ENCODE results near the gene LEUTX. TPM values are rescaled to one million over a fixed set of nuclear protein-coding genes. Genes with fewer than 3 reads are reported as not detected.

LEUTX gene
- total and polyA plus RNA-seq, 3 donors from 2014 or later = not detected

DNA sequence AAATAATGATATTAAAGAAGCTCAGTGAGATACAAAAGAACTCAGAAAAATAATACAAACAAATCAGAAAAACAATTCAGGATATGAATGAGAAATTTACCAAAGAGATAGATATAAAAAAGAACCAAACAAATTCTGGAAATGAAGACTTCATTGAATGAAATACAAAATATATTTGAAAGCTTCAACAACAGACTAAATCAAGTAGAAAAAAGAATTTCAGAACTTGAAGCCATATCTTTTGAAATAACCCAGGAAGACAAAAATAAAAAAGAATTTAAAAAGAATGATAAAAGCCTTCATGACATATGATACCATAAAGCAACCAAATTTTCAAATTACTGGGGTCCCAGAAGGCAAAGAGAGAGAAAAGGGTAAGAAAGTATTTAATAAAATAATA, 9.6 kb downstream of the LEUTX start:
- Histone ChIP-seq H3K9me3 (no peaks in the 10 kb centered on the region), H3K4me1 (no peaks in the 10 kb centered on the region), H3K27ac (no peak overlapping the region), H3K27me3 (no peaks in the 10 kb centered on the region), H3K36me3 (ENCODE audit: low read depth, missing control alignments) (no peaks in the 10 kb centered on the region), H3K4me3 (no peak overlapping the region)
- intact Hi-C loops (cut with DNase I; ENCODE audit: low total_unique reads) = no loop called here
- TF ChIP-seq, protein P1, sequence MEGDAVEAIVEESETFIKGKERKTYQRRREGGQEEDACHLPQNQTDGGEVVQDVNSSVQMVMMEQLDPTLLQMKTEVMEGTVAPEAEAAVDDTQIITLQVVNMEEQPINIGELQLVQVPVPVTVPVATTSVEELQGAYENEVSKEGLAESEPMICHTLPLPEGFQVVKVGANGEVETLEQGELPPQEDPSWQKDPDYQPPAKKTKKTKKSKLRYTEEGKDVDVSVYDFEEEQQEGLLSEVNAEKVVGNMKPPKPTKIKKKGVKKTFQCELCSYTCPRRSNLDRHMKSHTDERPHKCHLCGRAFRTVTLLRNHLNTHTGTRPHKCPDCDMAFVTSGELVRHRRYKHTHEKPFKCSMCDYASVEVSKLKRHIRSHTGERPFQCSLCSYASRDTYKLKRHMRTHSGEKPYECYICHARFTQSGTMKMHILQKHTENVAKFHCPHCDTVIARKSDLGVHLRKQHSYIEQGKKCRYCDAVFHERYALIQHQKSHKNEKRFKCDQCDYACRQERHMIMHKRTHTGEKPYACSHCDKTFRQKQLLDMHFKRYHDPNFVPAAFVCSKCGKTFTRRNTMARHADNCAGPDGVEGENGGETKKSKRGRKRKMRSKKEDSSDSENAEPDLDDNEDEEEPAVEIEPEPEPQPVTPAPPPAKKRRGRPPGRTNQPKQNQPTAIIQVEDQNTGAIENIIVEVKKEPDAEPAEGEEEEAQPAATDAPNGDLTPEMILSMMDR (IDR thresholded peaks at IDR 0.05) = no peak
- no peak for TF ChIP-seq POLR2A (IDR thresholded peaks at IDR 0.05)
- no peak for DNase-seq

DNA sequence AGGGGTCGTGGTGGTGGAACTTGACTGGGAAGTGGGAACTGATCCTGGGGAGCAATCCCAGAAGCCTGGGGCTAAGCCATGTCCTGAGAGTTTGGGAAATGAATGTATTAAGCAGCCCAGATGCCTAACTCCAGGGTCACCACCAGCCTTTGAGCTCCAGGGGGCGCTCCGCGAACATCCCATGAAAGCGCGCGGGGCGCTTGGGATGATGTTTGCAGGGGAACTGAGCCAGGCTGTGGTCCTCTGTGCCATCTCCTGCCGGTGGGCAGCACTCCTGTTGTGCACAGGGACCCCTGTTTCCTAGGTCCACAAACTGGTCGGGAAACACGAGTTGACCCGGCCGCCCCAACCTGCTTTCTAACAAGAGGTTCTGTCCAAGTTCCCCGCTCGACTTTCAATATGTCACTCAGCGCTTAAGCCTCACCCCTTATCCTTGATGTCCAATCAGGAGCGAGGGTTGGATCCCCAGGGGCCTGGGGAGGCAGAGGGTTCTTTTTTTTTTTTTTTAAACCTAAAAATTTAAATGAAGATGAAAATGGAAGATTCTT, 14.4 kb downstream of the LEUTX start:
- intact Hi-C loops (cut with DNase I; ENCODE audit: low total_unique reads) = no loop called here
- H3K4me3 ChIP-seq = peak overlapping the region in 1 of 2 donors; percentile 59
- TF ChIP-seq POLR2A (IDR thresholded peaks at IDR 0.05) = no peak
- TF ChIP-seq, protein P1 (IDR thresholded peaks at IDR 0.05) = peak; percentile 69 to 86 (median 78)
- no peak overlapping the region for H3K27ac ChIP-seq
- no peaks in the 10 kb centered on the region for H3K9me3 ChIP-seq
- 0% methylated on average over 15 to 17 of the region's 17 CpGs for WGBS, 2 donors
- no peaks in the 10 kb centered on the region for H3K36me3 ChIP-seq (ENCODE audit: low read depth, missing control alignments)
- peak; percentile 88 for DNase-seq
- no peaks in the 10 kb centered on the region for H3K27me3 ChIP-seq
- no peaks in the 10 kb centered on the region for H3K4me1 ChIP-seq

DNA sequence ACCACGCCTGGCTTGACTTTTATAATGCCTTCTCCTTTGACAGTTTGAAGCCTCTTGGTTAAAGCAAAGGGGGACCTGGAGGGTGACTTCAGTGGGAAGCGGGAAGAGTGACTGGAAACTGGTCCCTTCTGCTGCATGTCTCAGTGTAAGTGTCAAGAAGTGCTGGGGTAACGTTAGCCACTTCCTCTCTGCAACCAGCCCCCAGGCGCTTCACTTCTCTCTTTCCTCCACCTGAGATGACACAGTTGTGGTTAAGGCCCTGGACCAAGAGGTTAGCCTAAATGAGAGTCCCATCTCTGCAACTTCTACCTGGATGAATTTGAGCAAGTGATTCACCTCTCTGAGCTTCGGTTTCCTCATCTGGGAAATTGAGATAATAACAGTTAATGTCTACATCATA, 16.3 kb downstream of the LEUTX start:
- intact Hi-C loops (cut with DNase I; ENCODE audit: low total_unique reads) = no loop called here
- DNase-seq = no peak
- Histone ChIP-seq H3K36me3 (ENCODE audit: low read depth, missing control alignments) (no peaks in the 10 kb centered on the region), H3K9me3 (no peaks in the 10 kb centered on the region), H3K27me3 (no peaks in the 10 kb centered on the region), H3K4me1 (no peaks in the 10 kb centered on the region), H3K27ac (no peak overlapping the region), H3K4me3 (no peak overlapping the region)
- no peak for TF ChIP-seq POLR2A (IDR thresholded peaks at IDR 0.05)
- TF ChIP-seq, protein P1 (IDR thresholded peaks at IDR 0.05) = no peak
- 48 to 70% methylated on average over 5 of the region's 5 CpGs for WGBS, 2 donors

DNA sequence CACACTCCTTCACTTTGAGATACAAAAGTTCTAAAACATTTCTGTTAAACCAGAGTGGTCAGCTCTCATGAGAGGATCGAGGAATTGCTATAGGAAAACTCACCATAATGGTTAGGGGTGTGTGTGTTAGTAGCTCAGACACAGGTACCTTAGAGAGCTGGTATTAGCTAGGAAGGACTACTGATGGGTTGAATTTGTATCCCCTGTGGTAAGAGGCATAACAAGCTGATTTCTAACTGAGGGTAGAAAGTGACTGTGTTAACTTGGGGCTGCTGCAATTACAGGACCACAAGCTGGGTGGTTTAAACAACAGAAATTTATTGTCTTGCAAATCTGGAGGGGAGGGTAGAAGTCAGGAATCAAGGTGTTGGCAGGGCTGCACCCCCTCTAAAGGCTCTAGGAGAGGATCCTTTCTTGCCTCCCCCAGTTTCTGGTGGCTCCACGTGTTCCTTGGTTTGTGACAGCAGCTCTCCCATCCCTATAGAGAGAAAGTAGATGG, 17.4 kb downstream of the LEUTX start:
- intact Hi-C loops (cut with DNase I; ENCODE audit: low total_unique reads) = no loop called here
- H3K27ac ChIP-seq = no peak overlapping the region
- WGBS, 2 donors = 30 to 50% methylated on average over 2 of the region's 2 CpGs

More for the DNA sequence above, 17.4 kb downstream of the LEUTX start:
- no peaks in the 10 kb centered on the region for H3K4me1 ChIP-seq
- no peak for DNase-seq
- no peaks in the 10 kb centered on the region for H3K36me3 ChIP-seq (ENCODE audit: low read depth, missing control alignments)
- H3K9me3 ChIP-seq = no peaks in the 10 kb centered on the region
- no peak overlapping the region for H3K4me3 ChIP-seq
- TF ChIP-seq, protein P1 (IDR thresholded peaks at IDR 0.05) = no peak
- TF ChIP-seq POLR2A (IDR thresholded peaks at IDR 0.05) = no peak
- H3K27me3 ChIP-seq = no peaks in the 10 kb centered on the region

All from testis (tissue), 3 donors.